ENCODE measurements around the gene NFASC. TPM values are rescaled to one million over a fixed set of nuclear protein-coding genes. Genes with fewer than 3 reads are reported as not detected.

NFASC gene
- total and polyA plus RNA-seq, 9 of the 15 experiments (the other 6 are each of a cell fraction or from before 2014, with no cell fraction given), result 0.03 to 0.16 (median 0.06) TPM; not detected in 6

- no peak for TF ChIP-seq HINFP (tag; conservative IDR thresholded peaks at IDR 0.05; ENCODE audit: low read depth)
- TF ChIP-seq HEY1 (CRISPR knock-in tag; IDR thresholded peaks at IDR 0.05; ENCODE audit: borderline replicate concordance), result no peak
- TF ChIP-seq ZNF384 (IDR thresholded peaks at IDR 0.05; ENCODE audit: low read depth, low read length), result no peak
- TF ChIP-seq ARID2 (IDR thresholded peaks at IDR 0.05), result no peak
- no peak for TF ChIP-seq ZNF277 (CRISPR knock-in tag; IDR thresholded peaks at IDR 0.05; ENCODE audit: borderline replicate concordance)
- peak; percentile 41 for TF ChIP-seq CTCFL (IDR thresholded peaks at IDR 0.05; ENCODE audit: borderline replicate concordance, insufficient read depth, low read depth, low read length, poor library complexity, severe bottlenecking)
- TF ChIP-seq ZFP1 (CRISPR knock-in tag; IDR thresholded peaks at IDR 0.05), result no peak
- no peak for TF ChIP-seq USF2 (CRISPR knock-in tag; IDR thresholded peaks at IDR 0.05)
- peak; percentile 71 to 79 for TF ChIP-seq RAD21 (CRISPR knock-in tag; conservative IDR thresholded peaks at IDR 0.05 in 1 of 2, IDR thresholded peaks at IDR 0.05 in 1 of 2)
- TF ChIP-seq ARID3A (IDR thresholded peaks at IDR 0.05; ENCODE audit: borderline replicate concordance, low read depth, low read length), result no peak
- TF ChIP-seq FOXM1 (IDR thresholded peaks at IDR 0.05; ENCODE audit: low read depth), result no peak
- no peak for TF ChIP-seq FOXM1 (CRISPR knock-in tag; IDR thresholded peaks at IDR 0.05; ENCODE audit: low read depth)
- TF ChIP-seq RCOR1 (IDR thresholded peaks at IDR 0.05; ENCODE audit: borderline replicate concordance in 1 of 2, low read depth in 2 of 2, low read length in 2 of 2), result peak in 1 of 2 experiments; percentile 64; a peak in 2 of 4 replicates
- no peak for TF ChIP-seq PHF8 (IDR thresholded peaks at IDR 0.05; ENCODE audit: borderline replicate concordance, low read length)
- TF ChIP-seq NCOA6 (IDR thresholded peaks at IDR 0.05), result no peak
- TF ChIP-seq UBTF (IDR thresholded peaks at IDR 0.05; ENCODE audit: borderline replicate concordance in 1 of 2, low read depth in 2 of 2, low read length in 2 of 2), result 0 out of 4 replicates have a peak, but pooled peaks of 1 of the 2 experiments have one; percentile 25
- no peak for TF ChIP-seq SIRT6 (IDR thresholded peaks at IDR 0.05; ENCODE audit: low read depth, low read length)
These were observed 43.7 kb upstream of the NFASC start (continued) for GRCh38 chr1:204826970-204827369.

Measured in K562 (cell line).